ENCODE data around the gene SLC49A4.

Gene SLC49A4

GRCh38 chr3:122784436-122784835 is 10.4 kb upstream of the SLC49A4 start:
- TF ChIP-seq CTCF (IDR thresholded peaks at IDR 0.05; ENCODE audit: low read depth, low read length, missing control alignments), result no peak
- in situ Hi-C loops (cut with HindIII; ENCODE audit: low sequenced_read_pairs), result no loop called here
- no peak overlapping the region for H3K4me3 ChIP-seq (ENCODE audit: low read depth, low read length)
- no peak for DNase-seq (ENCODE audit: low read depth)

- DNase-seq (ENCODE audit: low read depth), result no peak
- in situ Hi-C loops (cut with HindIII; ENCODE audit: low sequenced_read_pairs), result no loop called here
- no peak for TF ChIP-seq CTCF (IDR thresholded peaks at IDR 0.05; ENCODE audit: low read depth, low read length, missing control alignments)
- H3K4me3 ChIP-seq (ENCODE audit: low read depth, low read length), result no peak overlapping the region
Measured at GRCh38 chr3:122785231-122785630, 9.6 kb upstream of the SLC49A4 start.

- no peak overlapping the region for H3K4me3 ChIP-seq (ENCODE audit: low read depth, low read length)
- peak; percentile 39 for DNase-seq (ENCODE audit: low read depth)
- no peak for TF ChIP-seq CTCF (IDR thresholded peaks at IDR 0.05; ENCODE audit: low read depth, low read length, missing control alignments)
- in situ Hi-C loops (cut with HindIII; ENCODE audit: low sequenced_read_pairs), result no loop called here
Measured at GRCh38 chr3:122786066-122786465, 8.8 kb upstream of the SLC49A4 start.

- DNase-seq (ENCODE audit: low read depth), result no peak
- no peak overlapping the region for H3K4me3 ChIP-seq (ENCODE audit: low read depth, low read length)
- no peak for TF ChIP-seq CTCF (IDR thresholded peaks at IDR 0.05; ENCODE audit: low read depth, low read length, missing control alignments)
- in situ Hi-C loops (cut with HindIII; ENCODE audit: low sequenced_read_pairs), result no loop called here
Measured at GRCh38 chr3:122787872-122788271, 7.0 kb upstream of the SLC49A4 start.

- no peak for TF ChIP-seq CTCF (IDR thresholded peaks at IDR 0.05; ENCODE audit: low read depth, low read length, missing control alignments)
- in situ Hi-C loops (cut with HindIII; ENCODE audit: low sequenced_read_pairs), result no loop called here
- no peak for DNase-seq (ENCODE audit: low read depth)
- H3K4me3 ChIP-seq (ENCODE audit: low read depth, low read length), result no peak overlapping the region
Measured at GRCh38 chr3:122789585-122790273, 5.1 kb upstream of the SLC49A4 start.

- in situ Hi-C loops (cut with HindIII; ENCODE audit: low sequenced_read_pairs), result no loop called here
- peak; percentile 86 for DNase-seq (ENCODE audit: low read depth)
- peak within 1 kb of the TSS; percentile 67 for H3K4me3 ChIP-seq (ENCODE audit: low read depth, low read length)
- no peak for TF ChIP-seq CTCF (IDR thresholded peaks at IDR 0.05; ENCODE audit: low read depth, low read length, missing control alignments)
Measured at GRCh38 chr3:122793568-122794416, 1.1 kb upstream of the SLC49A4 start, which contains the start of gene HSPBAP1. TSS of gene HSPBAP1 (minus strand) at chr3:122793831. CDS start at chr3:122793680, 151 bp downstream.

All from astrocyte of the cerebellum (primary cell).